Activated CD4-positive, alpha-beta T cell treated with anti-CD3 and anti-CD28 coated beads, Interleukin-2, amount 50 U/mL, for 24 hours (primary cell): ENCODE results near the gene ARAP2.
"Not testable (repeated sequence)": the region's sequence is repeated elsewhere in the genome, so short reads cannot be mapped to it uniquely, and the experiment has no call there.

Experiments used
- DNase-seq, 2 donors: peaks; one replicate each; pipeline ENCODE4 v3.0.0-alpha.2; 2020; ENCODE audit warnings: low read depth in 1 of 2, low spot score in 1 of 2

The ARAP2 gene

GRCh38 chr4:36183665-36184393 lies 60.5 kb downstream of the ARAP2 start:
- DNase-seq: no peak

GRCh38 chr4:36183232-36183631 lies 61.1 kb downstream of the ARAP2 start:
- DNase-seq: no peak

GRCh38 chr4:36182315-36182714 lies 62.0 kb downstream of the ARAP2 start:
- not testable (repeated sequence) for DNase-seq

- DNase-seq: no peak
Measured at GRCh38 chr4:36180206-36180605, 64.1 kb downstream of the ARAP2 start.

DNA sequence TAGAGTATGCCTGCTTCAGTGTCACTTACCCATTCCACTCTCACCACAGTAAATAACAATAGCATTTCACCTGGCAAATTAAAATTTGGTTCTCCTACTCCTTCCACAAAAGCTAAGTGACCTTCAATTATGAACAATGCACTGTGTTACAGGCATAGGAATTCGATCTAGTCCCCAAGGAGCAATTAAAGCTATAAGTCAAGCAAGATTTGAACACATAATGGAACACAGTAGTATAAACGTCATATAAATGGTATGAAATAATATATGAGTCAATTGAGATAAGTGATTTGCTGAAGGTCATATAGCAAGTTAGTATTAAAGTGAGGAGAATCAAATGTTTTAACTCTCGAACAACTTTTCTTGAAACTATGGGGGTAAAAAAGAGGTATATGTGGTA lies 65.8 kb downstream of the ARAP2 start:
- DNase-seq: no peak

DNA sequence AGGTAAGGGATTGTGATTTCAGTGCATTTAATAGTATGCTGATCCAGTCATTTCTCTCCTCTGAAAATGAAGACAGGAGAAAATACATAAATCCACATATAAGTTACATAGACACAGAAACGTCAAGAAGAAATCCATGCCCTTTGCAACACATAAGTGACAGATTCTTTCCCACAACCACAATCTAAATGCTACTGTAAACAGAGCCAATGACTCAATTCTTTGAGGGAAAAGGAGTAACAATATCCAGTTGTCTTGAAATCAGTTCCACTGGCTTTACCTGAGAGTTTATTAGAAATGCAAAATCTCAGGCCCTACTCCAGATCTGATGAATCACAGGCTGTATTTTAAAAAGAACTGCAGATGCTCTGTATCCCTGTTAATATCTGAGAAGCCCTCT lies 66.4 kb downstream of the ARAP2 start:
- no peak for DNase-seq

- DNase-seq: no peak
Measured at GRCh38 chr4:36174570-36174969, 69.7 kb downstream of the ARAP2 start.

DNA sequence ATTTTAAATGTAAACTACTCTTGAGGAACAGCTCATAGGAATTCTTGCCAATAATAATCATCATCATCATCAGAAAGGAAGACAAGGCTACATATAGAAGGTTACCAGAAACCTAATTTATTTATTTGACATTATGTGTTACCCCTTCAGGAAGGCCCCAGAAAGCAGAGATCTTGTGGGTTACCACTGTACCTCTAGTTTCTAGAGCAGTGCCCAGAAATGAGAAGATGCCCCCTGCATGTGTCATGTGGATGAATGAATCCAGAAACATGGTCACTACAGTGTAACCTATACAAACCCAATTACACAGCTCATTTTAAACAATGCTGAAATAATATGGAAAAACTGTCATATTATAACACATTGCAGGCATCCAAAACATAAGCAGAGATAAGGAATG lies 70.4 kb downstream of the ARAP2 start:
- no peak for DNase-seq

DNA sequence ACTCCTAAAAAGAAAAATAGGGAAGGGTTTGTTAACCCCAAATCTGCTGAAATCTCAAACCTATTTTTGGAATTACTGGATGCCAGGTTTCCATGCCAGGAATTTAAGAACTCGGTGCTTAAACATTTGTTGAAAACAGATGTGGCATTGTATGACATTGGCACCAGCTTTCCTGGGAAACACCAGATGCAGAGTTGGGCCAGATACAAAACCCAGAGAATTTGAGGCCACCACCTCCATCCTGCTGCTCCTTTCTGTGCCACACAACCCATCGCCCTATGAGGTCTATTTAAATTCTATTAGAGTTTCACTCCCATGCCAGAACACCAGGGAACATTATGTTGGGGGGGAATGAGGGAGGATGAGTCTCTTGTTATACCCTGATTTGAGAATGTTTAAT lies 71.7 kb downstream of the ARAP2 start:
- no peak for DNase-seq

DNA sequence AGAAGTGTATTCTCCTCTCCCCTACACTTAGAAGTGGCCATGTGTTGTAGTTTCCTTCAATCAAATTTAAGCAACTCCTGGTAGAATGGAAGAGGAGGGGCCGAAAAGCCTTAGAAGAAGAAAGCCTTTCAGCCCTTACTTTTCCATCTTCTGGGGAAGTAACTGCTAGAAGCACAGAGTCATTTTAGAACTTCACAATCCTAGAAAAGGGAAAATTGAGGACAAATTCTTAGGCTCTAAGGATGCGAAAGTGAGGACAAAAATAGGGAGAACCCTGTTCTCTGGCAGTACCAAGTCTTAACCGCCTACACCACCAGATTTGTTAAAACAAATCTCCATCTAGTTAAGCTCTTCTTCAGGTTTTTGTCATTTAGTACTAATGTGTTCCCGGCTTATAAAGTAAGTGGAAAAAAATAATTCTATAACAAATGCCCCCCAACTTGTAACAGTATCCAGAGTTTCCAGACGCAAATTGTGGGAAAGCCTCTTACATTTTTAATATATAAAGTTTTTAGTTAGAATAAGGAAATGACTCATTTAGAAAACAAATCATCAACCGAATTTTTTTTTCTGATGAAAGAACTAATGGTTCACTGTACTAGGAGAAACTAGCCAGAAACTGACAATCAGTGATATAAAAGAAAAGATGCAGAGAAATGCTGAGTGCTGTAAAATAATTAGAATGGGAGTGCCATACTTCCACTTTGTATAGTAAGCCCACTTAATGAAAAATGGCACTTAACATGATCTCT lies 76.0 kb downstream of the ARAP2 start:
- DNase-seq: no peak

GRCh38 chr4:36165631-36166005 lies 78.7 kb downstream of the ARAP2 start:
- DNase-seq: no peak

DNA sequence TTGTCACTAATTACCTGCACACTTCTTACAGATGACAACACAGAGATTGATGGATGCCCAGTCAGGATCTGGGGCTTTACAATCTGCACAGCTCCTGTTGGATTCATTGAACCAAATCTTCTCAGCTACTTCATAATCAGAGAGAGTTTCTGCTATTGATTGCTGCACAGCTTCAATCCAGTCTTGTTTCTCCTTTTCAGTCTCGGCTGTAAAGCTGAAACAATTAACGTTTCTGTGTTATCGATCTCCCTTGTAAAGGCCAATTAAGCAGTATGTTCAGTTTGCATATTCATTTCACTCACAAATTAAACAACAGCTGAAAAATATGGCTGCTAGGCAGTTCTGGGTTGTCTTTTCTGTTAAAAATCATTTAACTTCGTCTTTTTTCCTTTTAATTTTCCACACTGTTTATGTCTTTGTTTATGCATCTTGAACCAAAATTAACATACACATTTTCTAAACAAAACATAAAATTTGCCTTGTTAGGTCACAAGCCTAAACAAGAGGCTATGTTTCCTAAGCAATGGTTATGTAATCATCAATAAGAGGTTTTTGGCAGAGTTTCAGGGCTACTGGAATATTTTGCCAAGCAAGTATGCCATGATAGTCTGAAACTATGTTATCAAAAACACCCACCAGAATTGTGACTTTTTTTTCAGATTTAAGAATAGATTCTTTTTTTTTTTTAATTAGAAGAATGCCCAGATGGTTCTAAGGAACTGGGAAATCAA lies 79.2 kb downstream of the ARAP2 start:
- DNase-seq: no peak

- DNase-seq: no peak
Measured at GRCh38 chr4:36163198-36163597, 81.1 kb downstream of the ARAP2 start.

DNA sequence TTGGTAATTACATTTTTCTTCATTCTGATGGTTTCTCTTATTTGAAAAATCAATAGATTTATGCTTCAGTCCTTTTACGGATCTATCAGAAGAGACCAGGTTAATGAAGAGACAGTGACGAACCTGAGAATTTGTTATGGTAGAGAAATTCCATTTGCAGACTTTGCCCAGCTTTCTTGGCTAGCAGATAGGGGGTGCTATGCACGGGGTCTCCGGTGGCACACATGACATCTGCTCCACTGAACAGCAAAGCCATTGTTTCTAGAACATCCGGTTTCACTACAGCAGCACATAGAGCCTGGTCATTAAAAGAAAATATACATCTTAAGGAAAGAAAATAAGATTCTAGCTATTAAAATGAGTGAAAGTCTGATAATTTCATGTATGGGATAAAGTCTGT lies 85.1 kb downstream of the ARAP2 start:
- no peak for DNase-seq

- DNase-seq: no peak
Measured at GRCh38 chr4:36152735-36153134, 91.6 kb downstream of the ARAP2 start.

- no peak for DNase-seq
Measured at GRCh38 chr4:36142504-36142903, 101.8 kb downstream of the ARAP2 start.

GRCh38 chr4:36141186-36141585 lies 103.1 kb downstream of the ARAP2 start:
- no peak for DNase-seq

DNA sequence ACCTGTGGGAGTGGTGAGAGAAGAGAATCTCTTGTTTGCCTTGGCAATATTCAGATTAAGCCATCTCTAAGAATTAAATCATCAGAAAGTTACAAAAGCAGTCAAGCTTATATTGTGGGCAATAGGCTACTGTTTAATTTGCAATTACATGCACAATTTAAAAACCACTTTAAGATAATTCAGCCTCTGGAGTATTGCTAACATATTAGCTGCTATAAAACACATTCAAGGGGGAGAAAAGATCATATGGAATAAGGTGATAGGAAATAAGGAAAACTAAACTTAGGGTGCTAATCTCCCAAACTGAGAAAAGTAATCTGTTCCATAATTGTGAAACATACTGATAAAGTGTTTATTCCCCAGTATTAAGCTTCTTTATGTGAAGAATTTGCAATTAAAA lies 103.9 kb downstream of the ARAP2 start:
- DNase-seq: no peak

DNA sequence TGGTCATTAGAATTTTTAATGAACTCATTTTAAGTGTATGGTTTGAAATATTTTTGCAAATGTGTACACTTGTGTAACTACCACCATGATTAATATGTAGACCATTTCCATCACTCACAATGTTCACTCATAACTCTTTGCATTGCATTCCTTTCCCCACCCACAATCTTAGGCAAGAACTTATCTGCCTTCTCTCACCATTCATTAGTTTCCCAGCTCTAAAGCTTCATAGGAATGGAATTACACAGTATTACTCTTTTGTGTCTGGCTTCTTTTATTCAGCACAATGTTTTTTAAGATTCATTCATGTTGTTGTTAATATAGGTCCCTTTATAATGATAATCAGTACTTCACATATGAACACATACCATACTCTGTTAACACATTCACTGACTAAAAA lies 106.1 kb downstream of the ARAP2 start:
- DNase-seq: no peak

- no peak for DNase-seq
Measured at GRCh38 chr4:36137336-36137735, 107.0 kb downstream of the ARAP2 start.

GRCh38 chr4:36133658-36134057 lies 110.7 kb downstream of the ARAP2 start:
- DNase-seq: no peak

GRCh38 chr4:36133086-36133485 lies 111.2 kb downstream of the ARAP2 start:
- DNase-seq: no peak
